ENCODE results near the gene STK17A.

DNA sequence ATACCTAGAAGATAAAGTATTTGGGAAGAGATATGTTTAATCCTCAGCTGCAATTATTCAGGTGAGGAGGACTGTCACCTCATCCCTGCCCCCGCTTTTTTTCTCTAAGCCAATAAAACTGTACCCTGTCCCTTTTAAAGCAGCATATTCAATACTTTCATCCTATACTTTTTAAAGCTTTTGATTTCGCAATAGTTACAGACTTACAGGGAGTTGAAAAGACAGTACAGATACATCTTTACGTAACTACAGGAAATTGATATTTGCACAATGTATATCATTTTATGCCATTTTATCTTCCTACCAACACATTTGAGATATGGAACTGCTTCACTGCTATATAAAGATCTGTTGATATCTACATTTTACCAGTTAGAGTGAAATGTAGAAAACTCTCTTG lies 47.6 kb downstream of the STK17A start:
- TF ChIP-seq, protein P1, sequence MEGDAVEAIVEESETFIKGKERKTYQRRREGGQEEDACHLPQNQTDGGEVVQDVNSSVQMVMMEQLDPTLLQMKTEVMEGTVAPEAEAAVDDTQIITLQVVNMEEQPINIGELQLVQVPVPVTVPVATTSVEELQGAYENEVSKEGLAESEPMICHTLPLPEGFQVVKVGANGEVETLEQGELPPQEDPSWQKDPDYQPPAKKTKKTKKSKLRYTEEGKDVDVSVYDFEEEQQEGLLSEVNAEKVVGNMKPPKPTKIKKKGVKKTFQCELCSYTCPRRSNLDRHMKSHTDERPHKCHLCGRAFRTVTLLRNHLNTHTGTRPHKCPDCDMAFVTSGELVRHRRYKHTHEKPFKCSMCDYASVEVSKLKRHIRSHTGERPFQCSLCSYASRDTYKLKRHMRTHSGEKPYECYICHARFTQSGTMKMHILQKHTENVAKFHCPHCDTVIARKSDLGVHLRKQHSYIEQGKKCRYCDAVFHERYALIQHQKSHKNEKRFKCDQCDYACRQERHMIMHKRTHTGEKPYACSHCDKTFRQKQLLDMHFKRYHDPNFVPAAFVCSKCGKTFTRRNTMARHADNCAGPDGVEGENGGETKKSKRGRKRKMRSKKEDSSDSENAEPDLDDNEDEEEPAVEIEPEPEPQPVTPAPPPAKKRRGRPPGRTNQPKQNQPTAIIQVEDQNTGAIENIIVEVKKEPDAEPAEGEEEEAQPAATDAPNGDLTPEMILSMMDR (conservative IDR thresholded peaks at IDR 0.05 in 1 of 2, IDR thresholded peaks at IDR 0.05 in 1 of 2; ENCODE audit: low read depth in 1 of 2, low read length in 2 of 2) = no peak
- no peak for TF ChIP-seq EZH2 (IDR thresholded peaks at IDR 0.05; ENCODE audit: low read length, missing control alignments)
